ENCODE measurements around the gene ZNHIT6.

GRCh38 chr1:85655315-85655714, 52.9 kb downstream of the ZNHIT6 start:
- TF ChIP-seq POLR2A (IDR thresholded peaks at IDR 0.05; ENCODE audit: low read depth, low read length) (no peak), CTCF (IDR thresholded peaks at IDR 0.05; ENCODE audit: extremely low read depth in 1 of 2, insufficient read depth in 1 of 2, low read depth in 1 of 2, low read length in 2 of 2) (no peak), EZH2 (IDR thresholded peaks at IDR 0.05; ENCODE audit: borderline replicate concordance, low read depth, low read length, severe bottlenecking) (no peak)
